Tibial nerve (tissue), 4 donors: ENCODE measurements around the gene PPP2R5D. TPM values are rescaled to one million over a fixed set of nuclear protein-coding genes. Genes with fewer than 3 reads are reported as not detected.

Experiments used
- DNase-seq, 2 donors: peaks; one replicate each; pipeline ENCODE4 v3.0.0-alpha.2; 2019; ENCODE audit warnings: low spot score in 2 of 2
- H3K27ac ChIP-seq, 4 donors: fragments of 200-600 bp; sonication (generic) in 3 of 4; one replicate each; pipeline ENCODE4 v1.5.1; 2017 to 2019; ENCODE audit warnings: mild to moderate bottlenecking in 1 of 4
- H3K27me3 ChIP-seq, 2 donors: fragments of 200-600 bp; sonication (generic) in 1 of 2; one replicate each; pipeline versions ENCODE4 v1.5.1 to v1.6.0; 2017 to 2019
- H3K36me3 ChIP-seq, 3 donors: fragments of 200-600 bp; sonication (generic); one replicate each; pipeline ENCODE4 v1.5.1; 2018 to 2019
- H3K4me1 ChIP-seq, 4 donors: fragments of 200-600 bp; sonication (generic) in 3 of 4; one replicate each; pipeline ENCODE4 v1.5.1; 2017 to 2019
- H3K4me3 ChIP-seq, 4 donors: fragments of 200-600 bp; sonication (generic) in 3 of 4; one replicate each; pipeline ENCODE4 v1.5.1; 2017 to 2019; ENCODE audit warnings: mild to moderate bottlenecking in 1 of 4, moderate library complexity in 1 of 4
- H3K9me3 ChIP-seq, 4 donors: fragments of 200-600 bp; sonication (generic) in 3 of 4; one replicate each; pipeline ENCODE4 v1.5.1; 2017 to 2019
- EP300 ChIP-seq, 2 donors: sonication (generic); formaldehyde crosslinking; IDR thresholded peaks; one replicate each; pipeline ENCODE4 v1.6.1; 2017; ENCODE audit warnings: antibody characterized with exemption in 2 of 2, mild to moderate bottlenecking in 1 of 2
- POLR2A ChIP-seq, 2 donors: fragments of 450-650 bp; IDR thresholded peaks; one replicate each; pipeline ENCODE4 v1.6.1; 2017; ENCODE audit warnings: antibody characterized with exemption in 2 of 2, mild to moderate bottlenecking in 2 of 2, moderate library complexity in 2 of 2
- WGBS, 2 donors: methylation state at CpG; one replicate each; pipeline ENCODE4 v1.1.5; 2018; 5-methylcytosine and 5-hydroxymethylcytosine counted together
- total RNA-seq, 4 donors: library from RNA; depleted of rRNA; stranded (reverse); fragments of >200 nt; gene quantifications; one replicate each; pipeline ENCODE4 v1.1.0, GENCODE V29; 2016
- TF ChIP-seq, protein P1 (sequence below), 5 experiments: fragments of 200-600 bp in 3 of 5; fragments of 450-650 bp in 2 of 5; sonication (generic) in 3 of 5; IDR thresholded peaks; one replicate each; pipeline ENCODE4 v1.5.1; 2016 to 2019; ENCODE audit warnings: antibody characterized with exemption in 5 of 5, mild to moderate bottlenecking in 3 of 5, moderate library complexity in 2 of 5

The PPP2R5D gene
- total RNA-seq, 4 donors from 2014 or later: 25.8 to 54.6 (median 48.3) TPM

DNA sequence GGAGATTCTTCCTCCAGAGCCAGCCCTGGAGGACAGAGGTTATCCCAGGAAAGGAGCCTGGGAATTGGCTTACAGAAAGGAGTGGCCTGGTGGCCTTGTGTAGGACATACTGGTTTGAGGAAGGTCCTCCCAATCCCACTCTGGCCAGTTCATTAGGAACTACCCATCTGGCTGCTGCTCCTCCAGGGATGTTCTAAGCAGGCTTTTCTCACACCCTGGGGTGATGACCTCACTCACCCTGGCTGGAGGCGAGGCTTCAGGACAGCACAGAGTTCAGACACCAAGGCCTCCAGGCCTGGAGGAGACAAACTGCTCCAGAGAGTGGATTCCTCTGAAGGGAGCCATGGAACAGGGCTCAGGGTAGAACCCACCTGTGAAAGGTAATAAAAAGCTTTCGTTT, 14.9 kb upstream of the PPP2R5D start:
- Histone ChIP-seq H3K36me3 (peaks cover 0 to 67% (median 7%) of the 10 kb centered on the region in 3 donors), H3K27ac (no peak overlapping the region), H3K4me1 (no peaks in the 10 kb centered on the region), H3K4me3 (no peak overlapping the region), H3K9me3 (no peaks in the 10 kb centered on the region), H3K27me3 (no peaks in the 10 kb centered on the region)
- TF ChIP-seq EP300 (IDR thresholded peaks at IDR 0.05): no peak
- TF ChIP-seq, protein P1, sequence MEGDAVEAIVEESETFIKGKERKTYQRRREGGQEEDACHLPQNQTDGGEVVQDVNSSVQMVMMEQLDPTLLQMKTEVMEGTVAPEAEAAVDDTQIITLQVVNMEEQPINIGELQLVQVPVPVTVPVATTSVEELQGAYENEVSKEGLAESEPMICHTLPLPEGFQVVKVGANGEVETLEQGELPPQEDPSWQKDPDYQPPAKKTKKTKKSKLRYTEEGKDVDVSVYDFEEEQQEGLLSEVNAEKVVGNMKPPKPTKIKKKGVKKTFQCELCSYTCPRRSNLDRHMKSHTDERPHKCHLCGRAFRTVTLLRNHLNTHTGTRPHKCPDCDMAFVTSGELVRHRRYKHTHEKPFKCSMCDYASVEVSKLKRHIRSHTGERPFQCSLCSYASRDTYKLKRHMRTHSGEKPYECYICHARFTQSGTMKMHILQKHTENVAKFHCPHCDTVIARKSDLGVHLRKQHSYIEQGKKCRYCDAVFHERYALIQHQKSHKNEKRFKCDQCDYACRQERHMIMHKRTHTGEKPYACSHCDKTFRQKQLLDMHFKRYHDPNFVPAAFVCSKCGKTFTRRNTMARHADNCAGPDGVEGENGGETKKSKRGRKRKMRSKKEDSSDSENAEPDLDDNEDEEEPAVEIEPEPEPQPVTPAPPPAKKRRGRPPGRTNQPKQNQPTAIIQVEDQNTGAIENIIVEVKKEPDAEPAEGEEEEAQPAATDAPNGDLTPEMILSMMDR (IDR thresholded peaks at IDR 0.05): no peak
- TF ChIP-seq POLR2A (IDR thresholded peaks at IDR 0.05): no peak
- no peak for DNase-seq
- WGBS, 2 donors: 86 to 88% methylated on average over 2 of the region's 2 CpGs

DNA sequence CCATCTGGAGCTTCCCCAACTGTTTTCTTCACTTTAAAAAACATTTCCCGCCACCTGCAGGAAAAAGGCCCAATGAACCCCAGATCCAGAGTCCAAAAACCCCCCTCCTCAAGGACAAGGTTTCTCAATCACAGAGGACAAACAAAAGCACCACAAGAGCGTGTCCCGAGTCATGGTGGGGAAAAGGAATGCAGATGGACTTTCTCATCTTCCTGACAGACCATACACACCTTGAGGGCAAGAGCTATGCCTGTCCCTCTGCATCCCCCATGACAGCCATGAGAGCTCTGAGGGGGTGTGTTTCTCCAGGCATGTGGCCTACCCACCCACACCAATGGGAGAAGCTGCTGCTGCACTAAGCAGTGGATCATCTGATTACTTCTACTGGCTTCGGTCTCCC, 14.4 kb upstream of the PPP2R5D start:
- H3K4me1 ChIP-seq: no peaks in the 10 kb centered on the region
- H3K36me3 ChIP-seq: peaks cover 0 to 67% (median 7%) of the 10 kb centered on the region in 3 donors
- H3K27ac ChIP-seq: no peak overlapping the region
- H3K9me3 ChIP-seq: no peaks in the 10 kb centered on the region
- TF ChIP-seq EP300 (IDR thresholded peaks at IDR 0.05) (no peak), POLR2A (IDR thresholded peaks at IDR 0.05) (no peak)
- TF ChIP-seq, protein P1 (IDR thresholded peaks at IDR 0.05): no peak
- no peak for DNase-seq
- 89 to 95% methylated on average over 4 of the region's 4 CpGs for WGBS, 2 donors
- no peak overlapping the region for H3K4me3 ChIP-seq
- no peaks in the 10 kb centered on the region for H3K27me3 ChIP-seq

DNA sequence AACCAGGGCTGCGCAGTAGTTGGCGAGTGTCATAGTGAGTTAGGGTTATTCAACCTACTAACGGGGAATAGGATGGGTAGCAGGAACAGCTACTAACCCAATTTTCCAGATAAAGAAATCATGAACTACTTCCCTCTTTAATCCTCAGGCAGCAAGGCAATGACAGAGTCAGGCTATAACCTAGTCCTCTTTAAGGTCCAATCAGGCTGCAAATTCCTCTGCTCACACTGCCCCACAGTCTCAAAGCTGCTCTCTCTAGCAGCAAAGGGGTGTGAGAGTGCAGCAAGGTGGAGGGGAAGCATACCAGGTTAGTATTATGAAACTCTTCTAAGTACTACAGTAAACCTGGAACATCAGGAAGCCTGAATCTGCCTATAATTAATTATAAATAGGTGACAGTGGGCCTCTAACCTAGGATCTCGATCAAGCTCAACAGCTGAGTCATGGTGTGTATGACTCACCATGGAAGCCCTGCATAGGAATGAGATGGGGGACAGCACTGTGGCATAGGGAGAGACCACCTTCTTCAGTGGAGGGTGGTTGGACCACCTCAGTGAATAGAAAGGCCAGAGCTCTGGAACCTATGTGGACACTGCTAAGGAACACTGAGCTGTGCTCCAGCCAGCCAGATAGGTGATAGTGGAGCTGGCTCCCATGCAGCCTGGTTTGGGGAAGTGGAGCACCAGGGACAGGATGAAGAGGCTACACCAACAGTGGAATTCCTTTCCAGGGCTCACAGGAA, 13.3 kb upstream of the PPP2R5D start:
- no peak overlapping the region for H3K4me3 ChIP-seq
- H3K9me3 ChIP-seq: no peaks in the 10 kb centered on the region
- H3K27ac ChIP-seq: no peak overlapping the region
- H3K4me1 ChIP-seq: no peaks in the 10 kb centered on the region
- H3K36me3 ChIP-seq: peaks cover 0 to 58% (median 4%) of the 10 kb centered on the region in 3 donors
- H3K27me3 ChIP-seq: no peaks in the 10 kb centered on the region
- no peak for TF ChIP-seq POLR2A (IDR thresholded peaks at IDR 0.05)
- TF ChIP-seq, protein P1 (IDR thresholded peaks at IDR 0.05): no peak
- no peak for TF ChIP-seq EP300 (IDR thresholded peaks at IDR 0.05)
- DNase-seq: no peak
- WGBS, 2 donors: 82 to 83% methylated on average over 4 of the region's 4 CpGs

DNA sequence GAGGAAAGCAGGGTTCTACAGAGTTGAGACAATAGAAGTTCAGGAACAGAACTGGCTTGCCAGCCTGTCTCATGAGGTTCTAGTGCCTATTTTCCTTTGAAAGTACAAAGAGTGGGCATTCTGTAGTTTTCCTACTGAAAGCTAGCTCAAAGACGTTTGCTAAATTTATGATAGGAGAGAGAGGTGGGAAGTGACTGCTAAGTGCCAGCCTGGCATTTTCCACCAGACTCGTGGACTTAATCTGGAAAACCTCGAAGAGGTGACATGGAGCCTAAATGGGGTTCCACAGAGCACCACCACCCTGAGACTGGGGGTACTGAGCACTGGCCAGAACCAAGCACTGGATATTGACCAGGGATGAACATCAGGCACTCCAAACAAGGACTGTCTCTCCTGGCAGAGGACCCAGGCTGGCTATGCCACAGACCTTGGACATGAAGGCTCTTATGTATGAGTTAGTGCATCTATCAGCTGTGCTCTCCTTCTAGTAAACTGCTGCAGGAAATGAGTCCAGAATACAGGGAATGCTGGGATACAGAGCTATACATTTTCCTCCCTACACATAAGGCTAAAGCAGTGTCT, 12.5 kb upstream of the PPP2R5D start:
- Histone ChIP-seq H3K4me1 (peaks cover 0 to 3% (median under 1%) of the 10 kb centered on the region in 4 donors), H3K27ac (no peak overlapping the region), H3K36me3 (peaks cover 0 to 55% (median 0%) of the 10 kb centered on the region in 3 donors), H3K9me3 (no peaks in the 10 kb centered on the region), H3K4me3 (no peak overlapping the region), H3K27me3 (no peaks in the 10 kb centered on the region)
- TF ChIP-seq EP300 (IDR thresholded peaks at IDR 0.05): no peak
- no peak for TF ChIP-seq POLR2A (IDR thresholded peaks at IDR 0.05)
- TF ChIP-seq, protein P1 (IDR thresholded peaks at IDR 0.05): no peak
- DNase-seq: no peak
- 78 to 87% methylated on average over 3 of the region's 3 CpGs for WGBS, 2 donors

DNA sequence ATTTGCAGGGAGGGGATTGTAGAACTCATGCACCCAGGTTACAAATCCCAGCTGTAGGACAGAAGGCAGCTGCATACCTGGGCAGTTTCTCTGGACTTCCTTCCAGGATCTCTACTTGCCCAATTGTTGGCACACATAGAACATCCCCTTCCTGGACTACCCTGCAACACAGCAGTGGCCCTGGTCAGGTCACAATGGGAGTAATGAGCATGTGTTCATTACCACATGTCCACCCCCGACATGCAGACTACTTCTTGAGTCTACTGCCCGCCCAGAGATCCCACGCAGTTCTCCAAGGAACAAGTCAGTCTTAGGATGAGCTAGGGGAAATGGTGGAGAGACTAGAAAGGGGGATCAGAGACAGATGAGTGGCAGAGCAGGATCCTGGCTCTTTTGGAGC, 10.4 kb upstream of the PPP2R5D start:
- Histone ChIP-seq H3K9me3 (no peaks in the 10 kb centered on the region), H3K27ac (no peak overlapping the region), H3K4me1 (peaks cover 0 to 20% (median 11%) of the 10 kb centered on the region in 4 donors), H3K27me3 (no peaks in the 10 kb centered on the region), H3K36me3 (peaks cover 0 to 34% (median 0%) of the 10 kb centered on the region in 3 donors), H3K4me3 (no peak overlapping the region)
- 91 to 93% methylated on average over 3 of the region's 3 CpGs for WGBS, 2 donors
- no peak for DNase-seq
- TF ChIP-seq POLR2A (IDR thresholded peaks at IDR 0.05): no peak
- TF ChIP-seq, protein P1 (IDR thresholded peaks at IDR 0.05): no peak
- TF ChIP-seq EP300 (IDR thresholded peaks at IDR 0.05): no peak
